ENCODE measurements around the gene TAF1. TPM values are rescaled to one million over a fixed set of nuclear protein-coding genes. Genes with fewer than 3 reads are reported as not detected.
"Not testable (repeated sequence)": the region's sequence is repeated elsewhere in the genome, so short reads cannot be mapped to it uniquely, and the experiment has no call there.

TAF1 gene
- total and polyA plus RNA-seq, 2 experiments from 2014 or later = 6.7 to 26.9 TPM

- H2AFZ ChIP-seq = no peak overlapping the region
- Mint-ChIP-seq H3K4me3 (no peak overlapping the region), H3K4me1 (peaks cover 16% of the 10 kb centered on the region), H3K36me3 (ENCODE audit: low read depth) (no peaks in the 10 kb centered on the region), H3K27me3 (ENCODE audit: insufficient read depth, low read depth, poor library complexity) (peaks cover 3% of the 10 kb centered on the region), H3K27ac (no peak overlapping the region), H3K9me3 (no peaks in the 10 kb centered on the region; the same call in 2 of the 3 replicates)
- no peak for ATAC-seq
- H3K9me2 ChIP-seq (ENCODE audit: insufficient read depth) = no peaks in the 10 kb centered on the region
- H3K27ac ChIP-seq (ENCODE audit: low read depth) = no peak overlapping the region
- H4K20me1 ChIP-seq (replicated peaks; ENCODE audit: insufficient read depth) = no peaks in the 10 kb centered on the region
- H3K4me2 ChIP-seq = no peak overlapping the region
- no peaks in the 10 kb centered on the region for H3F3A ChIP-seq (replicated peaks; ENCODE audit: low read depth)
- TF ChIP-seq CREB1 (CRISPR knock-in tag; IDR thresholded peaks at IDR 0.05; ENCODE audit: low read depth) (no peak), ZNF462 (CRISPR knock-in tag; IDR thresholded peaks at IDR 0.05) (no peak), EZH2phosphoT487 (IDR thresholded peaks at IDR 0.05; ENCODE audit: unreplicated experiment) (no peak), NANOG (IDR thresholded peaks at IDR 0.05; ENCODE audit: borderline replicate concordance) (no peak), ETS1 (IDR thresholded peaks at IDR 0.05) (no peak)
- DNase-seq (ENCODE audit: low spot score) = no peak
- H3K79me2 ChIP-seq (replicated peaks; ENCODE audit: insufficient read depth) = no peaks in the 10 kb centered on the region
- peaks cover 14% of the 10 kb centered on the region for H3K27me3 ChIP-seq (ENCODE audit: insufficient read depth)
- 0 out of 2 replicates have a peak, but pooled peaks cover 4% of the 10 kb centered on the region for H3K4me1 ChIP-seq (ENCODE audit: insufficient read depth)
- no peak overlapping the region for H3K4me3 ChIP-seq
- no peaks in the 10 kb centered on the region for H3K36me3 ChIP-seq (ENCODE audit: insufficient read depth)
Measured at GRCh38 chrX:71496476-71496875, 130.3 kb downstream of the TAF1 start.

DNA sequence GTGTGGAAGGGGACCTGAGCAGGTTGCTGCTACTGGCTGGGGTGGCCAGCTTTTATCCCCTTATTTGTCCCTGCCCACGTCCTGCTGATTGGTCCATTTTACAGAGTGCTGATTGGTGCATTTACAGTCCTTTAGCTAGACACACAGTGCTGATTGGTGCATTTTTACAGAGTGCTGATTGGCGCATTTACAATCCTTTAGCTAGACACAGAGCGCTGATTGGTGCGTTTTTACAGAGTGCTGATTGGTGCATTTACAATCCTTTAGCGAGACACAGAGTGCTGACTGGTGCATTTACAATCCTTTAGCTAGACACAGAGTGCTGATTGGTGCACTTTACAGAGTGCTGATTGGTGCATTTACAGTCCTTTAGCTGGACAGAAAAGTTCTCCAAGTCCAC is 135.9 kb downstream of the TAF1 start:
- not testable (repeated sequence) for H3K27me3 ChIP-seq (ENCODE audit: insufficient read depth); H2AFZ ChIP-seq; H3K36me3 Mint-ChIP-seq (ENCODE audit: low read depth); H3K27me3 Mint-ChIP-seq (ENCODE audit: insufficient read depth, low read depth, poor library complexity); H3K27ac ChIP-seq (ENCODE audit: low read depth); H3K4me3 ChIP-seq; H3K36me3 ChIP-seq (ENCODE audit: insufficient read depth); H3K4me2 ChIP-seq; ATAC-seq; H3F3A ChIP-seq (replicated peaks; ENCODE audit: low read depth); H3K27ac Mint-ChIP-seq; H4K20me1 ChIP-seq (replicated peaks; ENCODE audit: insufficient read depth); H3K9me3 Mint-ChIP-seq; DNase-seq (ENCODE audit: low spot score); H3K4me1 ChIP-seq (ENCODE audit: insufficient read depth); H3K79me2 ChIP-seq (replicated peaks; ENCODE audit: insufficient read depth); H3K4me3 Mint-ChIP-seq; H3K9me2 ChIP-seq (ENCODE audit: insufficient read depth)
- peaks cover 12% of the 10 kb centered on the region; the same call in 2 of the 3 replicates for H3K4me1 Mint-ChIP-seq
